HepG2 (cell line): ENCODE measurements around the gene GNB3. TPM values are rescaled to one million over a fixed set of nuclear protein-coding genes. Genes with fewer than 3 reads are reported as not detected.
A peak's percentile ranks its signal among the peaks of the same experiment; 100 is the strongest.

Source experiments
- ATAC-seq: fragments of 200-7000 bp; cut with Tn5 transposase; 3 replicates; pipeline ENCODE4 v1.9.1; 2020; ENCODE audit warnings: mild to moderate bottlenecking, moderate library complexity
- BruUV-seq: library from RNA; stranded (reverse); fragments of 400-500 nt; replicated peaks from 2 replicates; lab custom pipeline; 2021; lab: Mats Ljungman, UMichigan
- CTCF ChIA-PET: fragments of 300-600 bp; formaldehyde crosslinking; extraction: SDS; loops from one replicate; lab custom pipeline; 2021; ENCODE audit warnings: low total read pairs, inconsistent platforms, low intra/inter-chr PET ratio; lab: Yijun Ruan, JAX
- POLR2A ChIA-PET: fragments of 350-600 bp; sonication (Branson Sonifier 250); formaldehyde crosslinking; loops from one replicate; lab custom pipeline; 2020; ENCODE audit warnings: antibody characterized with exemption, inconsistent platforms; lab: Yijun Ruan, JAX
- DNase-seq: peaks from one replicate; pipeline ENCODE4 v3.0.0-alpha.2; 2015; ENCODE audit warnings: low spot score
- FAIRE-seq: peaks from 3 replicates; lab custom pipeline; 2011; peaks lifted over from hg19 to GRCh38; lab: Jason Lieb, UNC
- H2AFZ ChIP-seq: one replicate; pipeline ENCODE4 v1.6.1; 2011; ENCODE audit warnings: low read length, inconsistent platforms
- H3K27ac ChIP-seq: fragments of 300-600 bp; 3 replicates; pipeline ENCODE4 v1.8.0; 2011; ENCODE audit warnings: mixed run types, mild to moderate bottlenecking, mixed read lengths, low read length, inconsistent platforms; ENCODE audit not compliant: insufficient read depth; ENCODE audit errors: extremely low read length
- H3K27me3 ChIP-seq, 2 experiments: fragments of 200-600 bp in 1 of 2; 2 replicates in 1 of 2; 3 replicates in 1 of 2; pipeline versions ENCODE4 v1.6.0 to v1.8.0; 2011; ENCODE audit warnings: low read length in 2 of 2, mild to moderate bottlenecking in 2 of 2, moderate library complexity in 2 of 2, inconsistent platforms in 1 of 2; ENCODE audit not compliant: insufficient read depth in 2 of 2, control insufficient read depth in 1 of 2
- H3K36me3 ChIP-seq, 2 experiments: fragments of 200-600 bp in 1 of 2; replicated peaks in 1 of 2; 2 replicates in 1 of 2; 3 replicates in 1 of 2; pipeline versions ENCODE4 v1.5.1 to v1.8.0; 2011; ENCODE audit warnings: low read length in 2 of 2, inconsistent platforms in 1 of 2; ENCODE audit not compliant: insufficient read depth in 2 of 2, control insufficient read depth in 1 of 2
- H3K4me1 ChIP-seq: 2 replicates; pipeline ENCODE4 v1.5.1; 2012; ENCODE audit warnings: low read length, inconsistent platforms; ENCODE audit not compliant: insufficient read depth
- H3K4me2 ChIP-seq: 2 replicates; pipeline ENCODE4 v1.6.0; 2011; ENCODE audit warnings: low read depth, low read length, inconsistent platforms
- H3K4me3 ChIP-seq, 3 experiments: fragments of 200-600 bp in 1 of 3; sonication (generic), shearing (Covaris generic) in 1 of 3; replicated peaks in 1 of 3; 2 replicates each; pipeline ENCODE4 v1.5.1; 2011 to 2016; ENCODE audit warnings: low read length in 3 of 3, inconsistent platforms in 2 of 3, low read depth in 2 of 3, mild to moderate bottlenecking in 2 of 3, control low read depth in 1 of 3, mixed read lengths in 1 of 3; ENCODE audit not compliant: insufficient read depth in 1 of 3
- H3K79me2 ChIP-seq: one replicate; pipeline ENCODE4 v1.6.1; 2011; ENCODE audit warnings: low read length, inconsistent platforms; ENCODE audit not compliant: insufficient read depth
- H3K9ac ChIP-seq: 2 replicates; pipeline ENCODE4 v1.6.0; 2011; ENCODE audit warnings: mild to moderate bottlenecking, low read depth, low read length, inconsistent platforms; ENCODE audit not compliant: insufficient read depth
- H3K9me3 ChIP-seq: 2 replicates; pipeline ENCODE4 v1.5.1; 2012; ENCODE audit warnings: mild to moderate bottlenecking, low read length
- H4K20me1 ChIP-seq: 2 replicates; pipeline ENCODE4 v1.6.0; 2011; ENCODE audit warnings: inconsistent platforms, mild to moderate bottlenecking, low read length, moderate library complexity; ENCODE audit not compliant: insufficient read depth
- FOXO1 ChIP-seq: sonication (generic); formaldehyde crosslinking; IDR thresholded peaks from 2 replicates; pipeline ENCODE4 v1.4.0; 2020; ENCODE audit warnings: missing genetic modification reagents
- HDAC2 ChIP-seq: sonication (generic); formaldehyde crosslinking; IDR thresholded peaks from 2 replicates; pipeline ENCODE4 v1.4.0; 2020; ENCODE audit warnings: missing genetic modification reagents
- MAFF ChIP-seq: IDR thresholded peaks from 2 replicates; pipeline ENCODE4 v1.6.1; 2011; ENCODE audit warnings: low read depth, low read length, improper control_type of control experiment
- MAX ChIP-seq: IDR thresholded peaks from 2 replicates; pipeline ENCODE4 v1.6.1; 2012; ENCODE audit warnings: inconsistent platforms
- PAXIP1 ChIP-seq: sonication (generic); formaldehyde crosslinking; conservative IDR thresholded peaks from 2 replicates; pipeline ENCODE4 v1.4.0; 2020; ENCODE audit warnings: mild to moderate bottlenecking, missing genetic modification reagents, moderate library complexity
- RXRA ChIP-seq: sonication (generic); formaldehyde crosslinking; IDR thresholded peaks from 2 replicates; pipeline ENCODE4 v1.5.1; 2020; ENCODE audit warnings: missing genetic modification reagents
- SMAD9 ChIP-seq: sonication (generic); formaldehyde crosslinking; IDR thresholded peaks from 2 replicates; pipeline ENCODE4 v1.5.1; 2020; ENCODE audit warnings: mild to moderate bottlenecking, missing genetic modification reagents
- SNRNP70 ChIP-seq: fragments of 200-400 bp; formaldehyde crosslinking; IDR thresholded peaks from 2 replicates; pipeline ENCODE4 v1.6.1; 2017; ENCODE audit warnings: mild to moderate bottlenecking, low read depth, low read length, moderate library complexity
- SYNCRIP ChIP-seq: fragments of 200-400 bp; formaldehyde crosslinking; IDR thresholded peaks from 2 replicates; pipeline ENCODE4 v1.6.1; 2018; ENCODE audit warnings: mild to moderate bottlenecking, low read depth, low read length; ENCODE audit not compliant: insufficient read depth
- TARDBP ChIP-seq: sonication (generic); formaldehyde crosslinking; IDR thresholded peaks from 2 replicates; pipeline ENCODE4 v1.8.0; 2022; ENCODE audit warnings: mild to moderate bottlenecking, missing genetic modification reagents
- TERF1 ChIP-seq: sonication (generic); formaldehyde crosslinking; IDR thresholded peaks from 2 replicates; pipeline ENCODE4 v1.8.0; 2022; ENCODE audit warnings: mild to moderate bottlenecking, missing genetic modification reagents, moderate library complexity
- ZBTB21 ChIP-seq: sonication (generic); formaldehyde crosslinking; IDR thresholded peaks from 2 replicates; pipeline ENCODE4 v1.4.0; 2020; ENCODE audit warnings: missing genetic modification reagents
- ZNF331 ChIP-seq: sonication (generic); formaldehyde crosslinking; IDR thresholded peaks from 2 replicates; pipeline ENCODE4 v1.4.0; 2020; ENCODE audit warnings: missing genetic modification reagents
- ZNF629 ChIP-seq: sonication (generic); formaldehyde crosslinking; conservative IDR thresholded peaks from 2 replicates; pipeline ENCODE4 v1.5.0; 2020; ENCODE audit warnings: missing genetic modification reagents
- ZNF644 ChIP-seq: IDR thresholded peaks from 2 replicates; pipeline ENCODE4 v1.6.1; 2016; ENCODE audit warnings: low read depth
- ZNF776 ChIP-seq: sonication (generic); formaldehyde crosslinking; IDR thresholded peaks from 2 replicates; pipeline ENCODE4 v1.4.0; 2020; ENCODE audit warnings: mild to moderate bottlenecking, missing genetic modification reagents
- WGBS: methylation state at CpG from one replicate; pipeline ENCODE4 v1.1.6; 2017; ENCODE audit warnings: low lambda C conversion rate; 5-methylcytosine and 5-hydroxymethylcytosine counted together
- in situ Hi-C: cut with HindIII; loops from 2 replicates; pipeline ENCODE4 v1.10.0; 2017; ENCODE audit warnings: low pct_unique_long_range_greater_than_20kb; ENCODE audit not compliant: extremely low pct_ligation_motif_present
- intact Hi-C: fragments of 100-400 bp; cut with micrococcal nuclease; formaldehyde crosslinking; loops from one replicate; pipeline ENCODE4 v1.10.0; 2022; ENCODE audit not compliant: unreplicated experiment
- polyA plus RNA-seq, 8 experiments: library from polyadenylated mRNA; depleted of rRNA in 3 of 8; stranded (reverse) in 7 of 8; unstranded in 1 of 8; fragments of >200 nt; fragmentation: Illumina TruSeq in 4 of 8; extraction: Trizol in 4 of 8; gene quantifications; 2 replicates each; pipeline versions ENCODE4 v1.2.1 to v1.2.3, GENCODE V29; 2011 to 2016; ENCODE audit warnings: low read depth in 4 of 8, missing spikeins in 1 of 8, mixed read lengths in 1 of 8; ENCODE audit not compliant: insufficient read depth in 1 of 8
- total RNA-seq, 5 experiments: library from RNA; depleted of rRNA; stranded (reverse); fragments of >200 nt; fragmentation: Illumina TruSeq; extraction: Trizol; gene quantifications; 2 replicates each; pipeline ENCODE4 v1.2.3, GENCODE V29; 2016; ENCODE audit warnings: low read depth in 1 of 5

The GNB3 gene
- total and polyA plus RNA-seq, 2 of the 13 experiments (the other 11 are each of a cell fraction or from before 2014, with no cell fraction given) = 1.3 to 3.6 TPM

GRCh38 chr12:6849976-6850560, 9.3 kb downstream of the GNB3 start:
- TF ChIP-seq MAX (no peak), SNRNP70 (no peak), ZNF644 (CRISPR knock-in tag) (no peak), ZNF629 (CRISPR knock-in tag) (no peak), ZNF776 (CRISPR knock-in tag) (no peak), FOXO1 (CRISPR knock-in tag) (no peak), HDAC2 (no peak), SYNCRIP (no peak), SMAD9 (CRISPR knock-in tag) (no peak), TARDBP (CRISPR knock-in tag) (no peak), MAFF (no peak), TERF1 (CRISPR knock-in tag) (no peak), ZBTB21 (CRISPR knock-in tag) (no peak), RXRA (CRISPR knock-in tag) (no peak), PAXIP1 (no peak), ZNF331 (no peak)
- FAIRE-seq (no peak), ATAC-seq (no peak), DNase-seq (no peak)
- no TSS peak for BruUV-seq
- in situ Hi-C loops (no loop called here), intact Hi-C loops (no loop called here)
- Histone ChIP-seq H3K27ac (peak overlapping the region; percentile 82), H3K4me3 (peak overlapping the region; percentile 65 to 95 (median 77)), H3K27me3 (no peaks in the 10 kb centered on the region), H3K4me1 (peaks cover 33% of the 10 kb centered on the region), H3K36me3 (peaks cover 9 to 38% of the 10 kb centered on the region in 2 experiments), H3K79me2 (peaks cover 37% of the 10 kb centered on the region), H3K4me2 (peak overlapping the region; percentile 92), H4K20me1 (no peaks in the 10 kb centered on the region; the same call in 1 of the 2 replicates), H2AFZ (no peak overlapping the region), H3K9me3 (no peaks in the 10 kb centered on the region), H3K9ac (peak overlapping the region; percentile 86)
- ChIA-PET POLR2A (interaction anchor here (4.1 kb wide), 1 partner anchor 22 kb away, joined by 50 read pairs; the partner anchor contains the start of gene SPSB2), CTCF (no interaction called here)
- 75% methylated on average over 9 of the region's 10 CpGs for WGBS
